ENCODE measurements around the gene DVL1. TPM values are rescaled to one million over a fixed set of nuclear protein-coding genes. Genes with fewer than 3 reads are reported as not detected.

The DVL1 gene
- total and polyA plus RNA-seq, 9 of the 15 experiments (the other 6 are each of a cell fraction or from before 2014, with no cell fraction given) = 0.62 to 135 (median 24.3) TPM

- TF ChIP-seq ZNF408 (CRISPR knock-in tag; IDR thresholded peaks at IDR 0.05; ENCODE audit: low read depth) (no peak), CEBPG (CRISPR knock-in tag; IDR thresholded peaks at IDR 0.05) (peak; percentile 77; the same call in 1 of the 2 replicates), CEBPG (tag; conservative IDR thresholded peaks at IDR 0.05 in 1 of 2, IDR thresholded peaks at IDR 0.05 in 1 of 2) (peak; percentile 67 to 71), ZFX (CRISPR knock-in tag; IDR thresholded peaks at IDR 0.05) (0 out of 2 replicates have a peak, but pooled peaks have one; percentile 26), RCOR1 (IDR thresholded peaks at IDR 0.05; ENCODE audit: borderline replicate concordance in 1 of 2, low read depth in 2 of 2, low read length in 2 of 2) (peak in 1 of 2 experiments; percentile 20; a peak in 1 of 4 replicates), ZBTB12 (CRISPR knock-in tag; IDR thresholded peaks at IDR 0.05) (no peak), AFF4 (CRISPR knock-in tag; IDR thresholded peaks at IDR 0.05) (no peak), PREB (CRISPR knock-in tag; IDR thresholded peaks at IDR 0.05) (no peak), GATAD2A (IDR thresholded peaks at IDR 0.05) (no peak), RBM25 (IDR thresholded peaks at IDR 0.05; ENCODE audit: low read depth, low read length, severe bottlenecking) (peak; percentile 84), NKRF (IDR thresholded peaks at IDR 0.05; ENCODE audit: borderline replicate concordance) (peak; percentile 88; the same call in 1 of the 2 replicates), CC2D1A (IDR thresholded peaks at IDR 0.05) (peak; percentile 32; the same call in 1 of the 2 replicates), CHD1 (IDR thresholded peaks at IDR 0.05; ENCODE audit: low read length) (peak; percentile 65), TAF15 (IDR thresholded peaks at IDR 0.05; ENCODE audit: low read depth, low read length) (no peak), SIN3A (IDR thresholded peaks at IDR 0.05; ENCODE audit: borderline replicate concordance in 2 of 2, control insufficient read depth in 1 of 2, low read depth in 2 of 2, low read length in 2 of 2) (peak in 1 of 2 experiments; percentile 96; a peak in 1 of 4 replicates), POLR2AphosphoS5 (IDR thresholded peaks at IDR 0.05; ENCODE audit: control insufficient read depth, insufficient read depth, low read depth, low read length) (peak; percentile 67; the same call in 1 of the 2 replicates), ATF1 (CRISPR knock-in tag; IDR thresholded peaks at IDR 0.05) (no peak), ATF1 (tag; IDR thresholded peaks at IDR 0.05) (peak; percentile 80)
These were observed 48.8 kb upstream of the DVL1 start (continued) for GRCh38 chr1:1397839-1398523.
